ENCODE measurements around the gene ACTL6B.

Gene ACTL6B

GRCh38 chr7:100609958-100610357 is 46.3 kb downstream of the ACTL6B start:
- DNase-seq (ENCODE audit: low read depth, low spot score), result no peak
- H3K4me1 ChIP-seq (ENCODE audit: insufficient read depth, insufficient read length), result peaks cover 2% of the 10 kb centered on the region
- no peak overlapping the region for H3K4me3 ChIP-seq (ENCODE audit: insufficient read length, low read depth)
- peaks cover 17% of the 10 kb centered on the region for H3K36me3 ChIP-seq (ENCODE audit: insufficient read depth, insufficient read length, low read length)
- H3K9ac ChIP-seq (ENCODE audit: insufficient read length, low read depth), result no peak overlapping the region
- peaks cover 6% of the 10 kb centered on the region for H3K27me3 ChIP-seq (ENCODE audit: insufficient read depth, insufficient read length)
- TF ChIP-seq SUZ12 (IDR thresholded peaks at IDR 0.05; ENCODE audit: extremely low read depth, insufficient read depth, insufficient read length) (no peak), ZNF274 (IDR thresholded peaks at IDR 0.05; ENCODE audit: low read depth, low read length) (no peak), YY1 (IDR thresholded peaks at IDR 0.05; ENCODE audit: insufficient read depth, insufficient read length) (no peak)
- H3K9me3 ChIP-seq (ENCODE audit: insufficient read depth, low read length), result no peaks in the 10 kb centered on the region

- Histone ChIP-seq H3K9me3 (ENCODE audit: insufficient read depth, low read length) (no peaks in the 10 kb centered on the region), H3K36me3 (ENCODE audit: insufficient read depth, insufficient read length, low read length) (peaks cover 17% of the 10 kb centered on the region), H3K27me3 (ENCODE audit: insufficient read depth, insufficient read length) (peaks cover 6% of the 10 kb centered on the region), H3K9ac (ENCODE audit: insufficient read length, low read depth) (no peak overlapping the region), H3K4me3 (ENCODE audit: insufficient read length, low read depth) (no peak overlapping the region), H3K4me1 (ENCODE audit: insufficient read depth, insufficient read length) (peaks cover 2% of the 10 kb centered on the region)
- TF ChIP-seq YY1 (IDR thresholded peaks at IDR 0.05; ENCODE audit: insufficient read depth, insufficient read length) (no peak), SUZ12 (IDR thresholded peaks at IDR 0.05; ENCODE audit: extremely low read depth, insufficient read depth, insufficient read length) (no peak), ZNF274 (IDR thresholded peaks at IDR 0.05; ENCODE audit: low read depth, low read length) (no peak)
- DNase-seq (ENCODE audit: low read depth, low spot score), result no peak
These were observed 49.1 kb downstream of the ACTL6B start for GRCh38 chr7:100607111-100607510.

GRCh38 chr7:100606313-100606712 is 49.9 kb downstream of the ACTL6B start:
- no peak overlapping the region for H3K4me3 ChIP-seq (ENCODE audit: insufficient read length, low read depth)
- no peak overlapping the region for H3K9ac ChIP-seq (ENCODE audit: insufficient read length, low read depth)
- TF ChIP-seq ZNF274 (IDR thresholded peaks at IDR 0.05; ENCODE audit: low read depth, low read length), result no peak
- TF ChIP-seq YY1 (IDR thresholded peaks at IDR 0.05; ENCODE audit: insufficient read depth, insufficient read length), result no peak
- TF ChIP-seq SUZ12 (IDR thresholded peaks at IDR 0.05; ENCODE audit: extremely low read depth, insufficient read depth, insufficient read length), result no peak
- H3K36me3 ChIP-seq (ENCODE audit: insufficient read depth, insufficient read length, low read length), result peaks cover 17% of the 10 kb centered on the region
- DNase-seq (ENCODE audit: low read depth, low spot score), result no peak
- H3K9me3 ChIP-seq (ENCODE audit: insufficient read depth, low read length), result no peaks in the 10 kb centered on the region
- H3K27me3 ChIP-seq (ENCODE audit: insufficient read depth, insufficient read length), result peaks cover 6% of the 10 kb centered on the region
- peaks cover 2% of the 10 kb centered on the region for H3K4me1 ChIP-seq (ENCODE audit: insufficient read depth, insufficient read length)

- no peaks in the 10 kb centered on the region for H3K9me3 ChIP-seq (ENCODE audit: insufficient read depth, low read length)
- H3K4me3 ChIP-seq (ENCODE audit: insufficient read length, low read depth), result peak overlapping the region; percentile 53
- H3K36me3 ChIP-seq (ENCODE audit: insufficient read depth, insufficient read length, low read length), result peaks cover 17% of the 10 kb centered on the region
- DNase-seq (ENCODE audit: low read depth, low spot score), result no peak
- peaks cover 5% of the 10 kb centered on the region for H3K4me1 ChIP-seq (ENCODE audit: insufficient read depth, insufficient read length)
- H3K9ac ChIP-seq (ENCODE audit: insufficient read length, low read depth), result peak overlapping the region; percentile 72
- peaks cover 6% of the 10 kb centered on the region for H3K27me3 ChIP-seq (ENCODE audit: insufficient read depth, insufficient read length)
- no peak for TF ChIP-seq SUZ12 (IDR thresholded peaks at IDR 0.05; ENCODE audit: extremely low read depth, insufficient read depth, insufficient read length)
These were observed 51.0 kb downstream of the ACTL6B start for GRCh38 chr7:100604976-100605911.

- H3K27me3 ChIP-seq (ENCODE audit: insufficient read depth, insufficient read length), result peaks cover 6% of the 10 kb centered on the region
These were observed 51.9 kb downstream of the ACTL6B start for GRCh38 chr7:100604028-100604975.

GRCh38 chr7:100603726-100604027 is 52.6 kb downstream of the ACTL6B start:
- peak overlapping the region; percentile 81 for H3K9ac ChIP-seq (ENCODE audit: insufficient read length, low read depth)
- peaks cover 6% of the 10 kb centered on the region for H3K27me3 ChIP-seq (ENCODE audit: insufficient read depth, insufficient read length)
- H3K4me3 ChIP-seq (ENCODE audit: insufficient read length, low read depth), result peak overlapping the region; percentile 55
- H3K36me3 ChIP-seq (ENCODE audit: insufficient read depth, insufficient read length, low read length), result peaks cover 17% of the 10 kb centered on the region
- DNase-seq (ENCODE audit: low read depth, low spot score), result no peak
- TF ChIP-seq SUZ12 (IDR thresholded peaks at IDR 0.05; ENCODE audit: extremely low read depth, insufficient read depth, insufficient read length), result no peak
- TF ChIP-seq ZNF274 (IDR thresholded peaks at IDR 0.05; ENCODE audit: low read depth, low read length), result no peak
- no peak for TF ChIP-seq YY1 (IDR thresholded peaks at IDR 0.05; ENCODE audit: insufficient read depth, insufficient read length)
- no peaks in the 10 kb centered on the region for H3K9me3 ChIP-seq (ENCODE audit: insufficient read depth, low read length)
- H3K4me1 ChIP-seq (ENCODE audit: insufficient read depth, insufficient read length), result peaks cover 11% of the 10 kb centered on the region

More at GRCh38 chr7:100604028-100604975, 51.9 kb downstream of the ACTL6B start:
- H3K4me3 ChIP-seq (ENCODE audit: insufficient read length, low read depth), result peak overlapping the region; percentile 55
- H3K4me1 ChIP-seq (ENCODE audit: insufficient read depth, insufficient read length), result peaks cover 11% of the 10 kb centered on the region
- no peak for DNase-seq (ENCODE audit: low read depth, low spot score)
- no peak for TF ChIP-seq ZNF274 (IDR thresholded peaks at IDR 0.05; ENCODE audit: low read depth, low read length)
- TF ChIP-seq YY1 (IDR thresholded peaks at IDR 0.05; ENCODE audit: insufficient read depth, insufficient read length), result no peak
- TF ChIP-seq SUZ12 (IDR thresholded peaks at IDR 0.05; ENCODE audit: extremely low read depth, insufficient read depth, insufficient read length), result no peak
- H3K36me3 ChIP-seq (ENCODE audit: insufficient read depth, insufficient read length, low read length), result peaks cover 17% of the 10 kb centered on the region
- H3K9ac ChIP-seq (ENCODE audit: insufficient read length, low read depth), result peak overlapping the region; percentile 81
- no peaks in the 10 kb centered on the region for H3K9me3 ChIP-seq (ENCODE audit: insufficient read depth, low read length)
